Measurements from ENCODE around the gene EVX2.

The EVX2 gene

DNA sequence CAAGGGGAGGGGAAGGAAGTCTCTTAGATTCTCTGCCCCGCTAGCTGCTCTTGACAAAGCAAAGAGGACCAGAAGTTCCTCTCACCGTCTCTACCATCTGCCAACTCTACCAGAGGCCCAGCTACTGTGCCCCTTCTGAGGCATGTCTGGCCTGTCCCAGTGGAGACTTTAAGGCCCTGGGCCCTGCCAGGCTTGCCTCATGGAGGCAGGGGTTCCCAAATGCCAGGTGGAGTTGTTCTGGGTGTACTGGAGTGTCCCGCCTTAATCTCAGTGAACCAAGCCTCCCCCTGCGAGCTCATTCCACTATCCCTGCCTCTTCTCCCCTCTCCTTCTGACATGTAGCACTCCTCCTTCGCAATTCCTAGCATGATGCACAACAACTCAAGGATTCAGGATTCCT is 18.1 kb upstream of the EVX2 start:
- TF ChIP-seq, protein P1, sequence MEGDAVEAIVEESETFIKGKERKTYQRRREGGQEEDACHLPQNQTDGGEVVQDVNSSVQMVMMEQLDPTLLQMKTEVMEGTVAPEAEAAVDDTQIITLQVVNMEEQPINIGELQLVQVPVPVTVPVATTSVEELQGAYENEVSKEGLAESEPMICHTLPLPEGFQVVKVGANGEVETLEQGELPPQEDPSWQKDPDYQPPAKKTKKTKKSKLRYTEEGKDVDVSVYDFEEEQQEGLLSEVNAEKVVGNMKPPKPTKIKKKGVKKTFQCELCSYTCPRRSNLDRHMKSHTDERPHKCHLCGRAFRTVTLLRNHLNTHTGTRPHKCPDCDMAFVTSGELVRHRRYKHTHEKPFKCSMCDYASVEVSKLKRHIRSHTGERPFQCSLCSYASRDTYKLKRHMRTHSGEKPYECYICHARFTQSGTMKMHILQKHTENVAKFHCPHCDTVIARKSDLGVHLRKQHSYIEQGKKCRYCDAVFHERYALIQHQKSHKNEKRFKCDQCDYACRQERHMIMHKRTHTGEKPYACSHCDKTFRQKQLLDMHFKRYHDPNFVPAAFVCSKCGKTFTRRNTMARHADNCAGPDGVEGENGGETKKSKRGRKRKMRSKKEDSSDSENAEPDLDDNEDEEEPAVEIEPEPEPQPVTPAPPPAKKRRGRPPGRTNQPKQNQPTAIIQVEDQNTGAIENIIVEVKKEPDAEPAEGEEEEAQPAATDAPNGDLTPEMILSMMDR (IDR thresholded peaks at IDR 0.05; ENCODE audit: low read depth, low read length, missing control alignments), result no peak
- DNase-seq (ENCODE audit: low read depth), result no peak
- no peak overlapping the region for H3K4me3 ChIP-seq (ENCODE audit: low read depth, low read length)

DNA sequence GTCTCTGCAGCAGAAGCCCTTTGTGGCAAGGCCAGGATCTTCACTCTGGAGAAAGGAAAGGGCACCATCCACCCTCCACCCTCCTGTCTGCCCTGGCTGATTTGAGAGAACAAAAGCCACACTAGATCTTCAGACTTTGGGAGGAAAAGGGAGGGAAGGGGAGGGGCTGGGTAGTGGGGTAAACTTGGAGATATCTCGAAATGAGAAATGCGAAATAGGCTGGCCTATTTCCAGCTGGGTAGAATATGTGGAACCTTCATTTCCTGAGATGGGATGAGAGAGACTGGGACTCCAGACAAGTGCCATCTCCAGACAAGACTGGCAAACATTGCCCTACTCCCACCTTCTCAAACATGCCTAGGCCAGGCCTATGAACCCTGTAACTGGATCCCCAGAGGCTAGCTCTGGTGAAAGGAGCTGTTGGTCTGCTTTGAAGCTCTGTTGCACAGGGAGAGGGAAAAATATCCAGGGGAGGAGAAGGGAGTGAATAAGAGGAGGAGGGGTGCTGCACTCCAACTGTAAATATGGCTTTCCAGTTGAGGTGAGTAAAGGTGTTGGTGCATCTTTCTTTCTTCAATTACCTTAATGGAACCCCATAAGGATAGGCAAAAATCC is 17.6 kb upstream of the EVX2 start:
- no peak overlapping the region for H3K4me3 ChIP-seq (ENCODE audit: low read depth, low read length)
- DNase-seq (ENCODE audit: low read depth), result no peak
- TF ChIP-seq, protein P1 (IDR thresholded peaks at IDR 0.05; ENCODE audit: low read depth, low read length, missing control alignments), result no peak

DNA sequence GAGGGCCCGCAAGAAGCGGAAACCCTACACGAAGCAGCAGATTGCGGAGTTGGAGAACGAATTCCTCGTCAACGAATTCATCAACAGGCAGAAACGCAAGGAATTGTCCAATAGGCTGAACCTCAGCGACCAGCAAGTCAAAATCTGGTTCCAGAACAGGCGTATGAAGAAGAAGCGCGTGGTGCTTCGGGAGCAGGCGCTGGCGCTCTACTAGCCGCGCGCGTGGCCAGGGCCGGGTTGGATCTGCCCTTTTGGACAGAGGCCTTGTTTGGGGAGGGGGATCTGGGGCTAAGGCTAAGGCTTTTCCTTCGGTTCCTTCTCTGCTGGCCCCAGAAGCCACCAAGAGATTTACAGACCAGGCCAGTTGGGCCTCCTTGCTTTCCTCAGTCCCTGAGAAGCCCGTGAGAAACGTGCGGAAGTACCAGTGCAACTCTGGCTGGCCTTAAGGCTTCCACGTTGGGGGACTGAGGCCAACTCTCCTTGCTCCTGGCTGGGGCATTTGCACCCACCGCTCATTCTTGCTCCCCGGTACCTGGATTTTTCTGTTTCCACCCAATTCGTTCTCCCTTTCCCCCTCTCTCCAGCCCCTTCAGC is 16.9 kb upstream of the EVX2 start:
- TF ChIP-seq, protein P1 (IDR thresholded peaks at IDR 0.05; ENCODE audit: low read depth, low read length, missing control alignments), result no peak
- no peak for DNase-seq (ENCODE audit: low read depth)
- H3K4me3 ChIP-seq (ENCODE audit: low read depth, low read length), result no peak overlapping the region

DNA sequence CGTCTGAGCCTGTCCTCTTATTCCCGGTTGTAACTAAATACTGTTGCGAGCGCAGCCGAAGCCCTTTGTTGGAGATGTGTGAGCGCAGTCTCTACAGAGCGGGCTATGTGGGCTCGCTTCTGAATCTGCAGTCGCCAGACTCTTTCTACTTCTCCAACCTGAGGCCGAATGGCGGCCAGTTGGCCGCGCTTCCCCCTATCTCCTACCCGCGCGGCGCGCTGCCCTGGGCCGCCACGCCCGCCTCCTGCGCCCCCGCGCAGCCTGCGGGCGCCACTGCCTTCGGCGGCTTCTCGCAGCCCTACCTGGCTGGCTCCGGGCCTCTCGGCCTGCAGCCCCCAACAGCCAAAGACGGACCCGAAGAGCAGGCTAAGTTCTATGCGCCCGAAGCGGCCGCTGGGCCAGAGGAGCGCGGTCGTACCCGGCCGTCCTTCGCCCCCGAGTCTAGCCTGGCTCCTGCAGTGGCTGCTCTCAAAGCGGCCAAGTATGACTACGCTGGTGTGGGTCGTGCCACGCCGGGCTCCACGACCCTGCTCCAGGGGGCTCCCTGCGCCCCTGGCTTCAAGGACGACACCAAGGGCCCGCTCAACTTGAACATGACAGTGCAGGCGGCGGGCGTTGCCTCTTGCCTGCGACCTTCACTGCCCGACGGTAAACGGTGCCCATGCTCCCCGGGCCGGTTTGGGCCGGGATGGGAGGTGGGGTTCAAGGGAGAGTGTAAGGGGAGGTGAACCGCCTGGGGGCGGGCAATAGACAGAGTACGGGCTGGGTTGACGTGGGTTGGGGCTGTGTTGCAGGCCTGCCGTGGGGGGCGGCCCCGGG is 16.2 kb upstream of the EVX2 start, which contains the start of gene HOXD12:
Gene HOXD12, plus strand, starts transcription at position 68 of the 819 bp plus-strand sequence. Its CDS starts 7 bp downstream, at position 75.
- DNase-seq (ENCODE audit: low read depth), result no peak
- TF ChIP-seq, protein P1 (IDR thresholded peaks at IDR 0.05; ENCODE audit: low read depth, low read length, missing control alignments), result no peak
- H3K4me3 ChIP-seq (ENCODE audit: low read depth, low read length), result no peak within 1 kb of the TSS

DNA sequence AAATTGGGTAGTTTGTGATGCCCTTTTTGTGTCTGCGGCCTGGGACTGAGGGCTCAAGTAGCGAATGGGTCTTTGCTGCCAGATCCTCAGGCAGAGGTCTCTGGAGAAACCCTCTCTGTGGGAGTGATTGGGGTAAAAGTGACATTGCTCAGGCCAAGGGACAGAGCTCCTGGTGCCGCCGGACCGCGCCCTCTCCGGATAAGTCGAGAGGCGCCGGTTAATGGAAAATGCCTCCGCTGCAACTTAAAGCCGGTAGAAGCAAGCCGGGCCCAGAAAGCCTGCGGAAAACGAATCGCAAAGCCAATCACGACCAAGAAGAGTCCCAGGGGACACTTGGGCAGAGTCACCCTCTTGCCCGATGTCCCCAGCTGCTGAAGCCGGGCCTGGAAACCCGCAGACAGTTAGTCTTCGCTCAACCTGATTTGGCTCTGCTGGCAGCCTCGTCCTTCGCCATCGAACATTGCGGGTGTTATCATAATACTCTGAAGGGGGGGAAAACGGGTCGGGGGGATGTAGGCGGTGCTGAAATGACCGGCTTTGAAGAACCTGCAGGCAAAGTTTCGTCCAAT is 15.5 kb upstream of the EVX2 start:
- no peak overlapping the region for H3K4me3 ChIP-seq (ENCODE audit: low read depth, low read length)
- TF ChIP-seq, protein P1 (IDR thresholded peaks at IDR 0.05; ENCODE audit: low read depth, low read length, missing control alignments), result no peak
- no peak for DNase-seq (ENCODE audit: low read depth)

DNA sequence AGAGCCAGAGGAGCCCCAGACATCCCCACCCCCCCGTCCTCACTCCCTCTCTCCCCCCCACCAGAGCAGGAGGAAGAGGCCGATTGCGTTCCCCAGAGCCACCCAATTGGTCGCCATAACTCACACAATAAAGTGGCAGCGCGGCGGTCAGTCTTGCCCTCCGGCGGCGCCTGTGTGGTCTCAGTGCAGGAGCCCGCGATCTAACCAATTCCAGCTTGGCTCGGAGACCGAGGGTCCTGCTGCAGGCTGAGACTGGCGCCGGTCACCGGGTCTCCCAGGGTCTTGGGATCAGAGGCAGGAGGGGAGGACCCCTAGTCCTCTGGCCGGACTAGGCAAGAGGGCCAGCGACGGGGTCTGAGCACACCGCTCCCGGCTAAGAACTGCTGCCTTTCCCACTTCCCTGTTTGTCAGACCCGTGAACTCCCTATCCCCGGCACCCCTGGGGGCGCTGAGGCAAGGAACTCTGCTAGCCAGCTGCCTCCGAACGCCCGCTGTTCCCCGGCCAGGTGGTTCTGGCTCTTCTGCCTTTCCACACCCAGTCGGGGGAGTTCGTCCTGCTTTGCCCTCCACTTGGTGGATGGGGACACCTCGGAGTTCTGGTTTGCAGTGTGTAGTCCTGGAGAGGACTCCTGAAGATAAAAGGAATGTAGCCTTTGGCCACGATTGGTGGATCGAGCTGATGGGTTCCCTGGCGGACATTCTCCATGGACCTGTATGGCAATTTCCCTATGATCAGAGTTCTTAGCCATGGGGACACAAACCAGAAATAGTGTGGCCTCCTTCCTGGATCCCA is 14.8 kb upstream of the EVX2 start:
- DNase-seq (ENCODE audit: low read depth), result no peak
- TF ChIP-seq, protein P1 (IDR thresholded peaks at IDR 0.05; ENCODE audit: low read depth, low read length, missing control alignments), result no peak
- H3K4me3 ChIP-seq (ENCODE audit: low read depth, low read length), result no peak overlapping the region

Measured in GM12864 (cell line).